K562 (cell line): ENCODE results near the gene SNX25.
"Not testable (repeated sequence)": the region's sequence is repeated elsewhere in the genome, so short reads cannot be mapped to it uniquely, and the experiment has no call there.

Experiments
- BRD4 ChIP-seq: fragments of 200-600 bp; sonication (generic); IDR thresholded peaks from 2 replicates; pipeline ENCODE4 v1.6.1; 2017; ENCODE audit warnings: inconsistent platforms
- DPF2 ChIP-seq: fragments of 450-650 bp; IDR thresholded peaks from 2 replicates; pipeline ENCODE4 v1.6.1; 2016
- ZC3H11A ChIP-seq: IDR thresholded peaks from 2 replicates; pipeline ENCODE4 v1.6.1; 2012; ENCODE audit warnings: low read depth, low read length, improper control_type of control experiment
- ZFP36 ChIP-seq: fragments of 150-350 bp; IDR thresholded peaks from 2 replicates; pipeline ENCODE4 v1.6.1; 2018; ENCODE audit warnings: low read length, low read depth; ENCODE audit not compliant: partially characterized antibody
- TF ChIP-seq, protein P1 (sequence below), 3 experiments: IDR thresholded peaks in 2 of 3; conservative IDR thresholded peaks in 1 of 3; 2 replicates each; pipeline ENCODE4 v1.5.1; 2011 to 2012; ENCODE audit warnings: low read length in 3 of 3, mild to moderate bottlenecking in 3 of 3, control low read depth in 2 of 3, improper control_type of control experiment in 1 of 3, inconsistent platforms in 1 of 3, low read depth in 1 of 3, mixed read lengths in 1 of 3, moderate library complexity in 1 of 3; ENCODE audit not compliant: insufficient read depth in 2 of 3
- TF ChIP-seq, protein P2 (sequence below): fragments of 200-400 bp; formaldehyde crosslinking; IDR thresholded peaks from 2 replicates; pipeline ENCODE4 v1.6.1; 2017; ENCODE audit warnings: mild to moderate bottlenecking, low read depth, low read length, moderate library complexity

GRCh38 chr4:185362570-185362969, 153.2 kb downstream of the SNX25 start:
- TF ChIP-seq, protein P1, sequence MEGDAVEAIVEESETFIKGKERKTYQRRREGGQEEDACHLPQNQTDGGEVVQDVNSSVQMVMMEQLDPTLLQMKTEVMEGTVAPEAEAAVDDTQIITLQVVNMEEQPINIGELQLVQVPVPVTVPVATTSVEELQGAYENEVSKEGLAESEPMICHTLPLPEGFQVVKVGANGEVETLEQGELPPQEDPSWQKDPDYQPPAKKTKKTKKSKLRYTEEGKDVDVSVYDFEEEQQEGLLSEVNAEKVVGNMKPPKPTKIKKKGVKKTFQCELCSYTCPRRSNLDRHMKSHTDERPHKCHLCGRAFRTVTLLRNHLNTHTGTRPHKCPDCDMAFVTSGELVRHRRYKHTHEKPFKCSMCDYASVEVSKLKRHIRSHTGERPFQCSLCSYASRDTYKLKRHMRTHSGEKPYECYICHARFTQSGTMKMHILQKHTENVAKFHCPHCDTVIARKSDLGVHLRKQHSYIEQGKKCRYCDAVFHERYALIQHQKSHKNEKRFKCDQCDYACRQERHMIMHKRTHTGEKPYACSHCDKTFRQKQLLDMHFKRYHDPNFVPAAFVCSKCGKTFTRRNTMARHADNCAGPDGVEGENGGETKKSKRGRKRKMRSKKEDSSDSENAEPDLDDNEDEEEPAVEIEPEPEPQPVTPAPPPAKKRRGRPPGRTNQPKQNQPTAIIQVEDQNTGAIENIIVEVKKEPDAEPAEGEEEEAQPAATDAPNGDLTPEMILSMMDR (IDR thresholded peaks at IDR 0.05 in 2 of 3, conservative IDR thresholded peaks at IDR 0.05 in 1 of 3; ENCODE audit: insufficient read depth in 2 of 3, low read depth in 1 of 3, low read length in 3 of 3) = not testable (repeated sequence)
- TF ChIP-seq DPF2, ZC3H11A, ZFP36, BRD4: not testable (repeated sequence)
- TF ChIP-seq, protein P2, sequence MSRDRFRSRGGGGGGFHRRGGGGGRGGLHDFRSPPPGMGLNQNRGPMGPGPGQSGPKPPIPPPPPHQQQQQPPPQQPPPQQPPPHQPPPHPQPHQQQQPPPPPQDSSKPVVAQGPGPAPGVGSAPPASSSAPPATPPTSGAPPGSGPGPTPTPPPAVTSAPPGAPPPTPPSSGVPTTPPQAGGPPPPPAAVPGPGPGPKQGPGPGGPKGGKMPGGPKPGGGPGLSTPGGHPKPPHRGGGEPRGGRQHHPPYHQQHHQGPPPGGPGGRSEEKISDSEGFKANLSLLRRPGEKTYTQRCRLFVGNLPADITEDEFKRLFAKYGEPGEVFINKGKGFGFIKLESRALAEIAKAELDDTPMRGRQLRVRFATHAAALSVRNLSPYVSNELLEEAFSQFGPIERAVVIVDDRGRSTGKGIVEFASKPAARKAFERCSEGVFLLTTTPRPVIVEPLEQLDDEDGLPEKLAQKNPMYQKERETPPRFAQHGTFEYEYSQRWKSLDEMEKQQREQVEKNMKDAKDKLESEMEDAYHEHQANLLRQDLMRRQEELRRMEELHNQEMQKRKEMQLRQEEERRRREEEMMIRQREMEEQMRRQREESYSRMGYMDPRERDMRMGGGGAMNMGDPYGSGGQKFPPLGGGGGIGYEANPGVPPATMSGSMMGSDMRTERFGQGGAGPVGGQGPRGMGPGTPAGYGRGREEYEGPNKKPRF = not testable (repeated sequence)
